HG03575 (cell line): ENCODE data around the gene MAPKAP1.
A peak's percentile ranks its signal among the peaks of the same experiment; 100 is the strongest.

Experiments
- ATAC-seq: cut with Tn5 transposase; IDR thresholded peaks from one replicate; pipeline ENCODE4 v1.9.1; 2021; ENCODE audit not compliant: unreplicated experiment, insufficient number of reproducible peaks, low FRiP score; ENCODE audit errors: extremely low read depth

The MAPKAP1 gene

DNA sequence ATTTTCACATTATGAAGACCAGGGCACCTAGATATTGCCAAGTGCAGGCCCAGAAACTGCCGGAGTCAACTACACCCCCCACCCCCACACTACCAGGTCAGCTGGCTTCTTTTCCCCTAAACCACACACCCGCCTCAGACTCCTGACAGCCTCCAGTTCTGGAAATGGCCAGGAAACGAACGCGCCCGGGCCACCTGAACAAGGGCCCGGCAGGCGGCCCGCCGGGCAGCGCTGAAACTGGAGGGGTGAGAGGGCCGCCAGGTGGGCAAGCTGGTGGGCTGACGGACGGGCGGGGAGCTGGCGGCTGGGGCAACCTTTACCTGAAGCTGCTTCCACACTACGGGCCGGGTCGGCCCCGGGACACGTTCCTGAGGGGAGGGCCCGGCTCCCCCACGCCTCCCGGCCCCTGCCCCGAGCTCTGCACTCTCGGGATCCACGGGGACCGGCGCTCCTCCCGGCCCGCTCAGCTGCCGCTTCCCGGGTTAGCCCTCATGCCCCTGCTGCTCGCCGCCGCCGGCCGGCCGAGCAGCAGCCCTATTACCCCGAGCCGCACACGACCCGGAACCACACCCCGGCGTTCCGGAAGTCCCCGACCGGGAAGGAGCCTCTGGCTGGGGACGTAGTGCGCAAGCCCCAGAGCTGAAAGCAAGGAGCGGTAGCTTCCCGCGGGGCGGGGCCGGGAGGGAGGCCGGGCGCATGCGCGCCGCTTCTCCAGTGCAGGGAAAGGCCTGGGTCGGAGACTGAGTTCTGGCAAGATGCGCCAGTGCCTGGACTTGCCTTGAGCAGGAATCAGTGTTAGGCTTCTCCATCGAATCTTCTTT lies at the start of gene MAPKAP1:
Gene MAPKAP1, minus strand, starts transcription at position 558 of the 821 bp plus-strand sequence. CDS start 34,634 bp downstream, outside the sequence.
- peak; percentile 54 for ATAC-seq

DNA sequence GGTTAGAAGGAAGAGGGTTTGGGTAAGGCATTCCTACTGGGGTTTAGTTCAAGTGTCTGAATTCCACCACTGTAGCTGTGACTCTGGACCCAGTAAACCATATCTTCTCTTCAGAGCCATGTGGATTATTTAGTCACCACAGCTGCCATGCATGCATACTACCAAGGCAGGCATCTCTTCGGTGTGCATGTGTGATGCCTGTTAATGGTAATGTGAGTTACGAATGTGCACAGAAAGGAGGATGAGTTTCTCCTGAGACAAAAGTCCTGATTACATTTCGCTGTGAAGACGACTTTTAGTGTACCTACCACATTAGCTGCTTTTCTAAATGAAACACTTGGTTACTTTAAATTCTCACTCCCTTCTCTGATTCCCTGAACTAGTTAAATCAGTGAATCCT lies 49.5 kb upstream of the MAPKAP1 start:
- ATAC-seq: no peak

DNA sequence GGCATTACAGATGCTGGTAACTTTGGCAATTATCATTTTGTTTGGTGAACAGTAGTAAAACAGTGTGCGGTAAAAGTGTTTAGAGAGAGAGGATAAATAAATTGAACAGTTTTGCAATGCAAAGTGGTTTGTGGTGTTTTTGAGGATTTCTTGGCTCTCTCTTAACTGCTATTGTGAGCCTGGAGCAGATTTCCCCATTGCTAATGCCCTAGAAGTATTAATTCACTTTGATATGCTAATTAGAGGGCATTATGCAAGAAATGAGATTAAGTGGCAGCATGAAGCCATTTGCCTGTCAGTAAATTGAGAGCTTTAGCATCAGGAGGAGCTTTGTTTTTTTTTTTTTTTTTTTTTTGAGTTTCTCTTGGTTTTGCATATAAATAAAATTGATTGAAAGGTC lies 48.3 kb upstream of the MAPKAP1 start:
- no peak for ATAC-seq

DNA sequence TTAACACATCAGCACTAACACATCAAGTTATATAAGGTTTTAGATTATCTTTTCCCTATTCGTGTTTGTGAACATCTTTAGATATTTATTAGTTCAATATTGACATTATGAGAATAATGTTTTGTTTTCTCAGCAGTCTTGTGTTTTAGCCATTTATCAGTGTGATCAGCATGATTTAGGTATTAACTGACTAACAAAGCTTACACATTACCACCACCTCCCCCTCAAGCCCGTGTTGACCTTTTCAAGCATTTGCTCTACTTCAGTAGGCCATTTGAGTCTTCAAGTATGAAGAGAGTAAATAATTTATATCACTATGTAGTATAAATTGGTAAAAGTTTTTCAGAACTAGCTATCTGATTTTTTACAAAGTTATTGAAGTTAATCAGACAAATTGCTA lies 47.1 kb upstream of the MAPKAP1 start:
- no peak for ATAC-seq

GRCh38 chr9:125752070-125752628 lies 45.1 kb upstream of the MAPKAP1 start:
- no peak for ATAC-seq

DNA sequence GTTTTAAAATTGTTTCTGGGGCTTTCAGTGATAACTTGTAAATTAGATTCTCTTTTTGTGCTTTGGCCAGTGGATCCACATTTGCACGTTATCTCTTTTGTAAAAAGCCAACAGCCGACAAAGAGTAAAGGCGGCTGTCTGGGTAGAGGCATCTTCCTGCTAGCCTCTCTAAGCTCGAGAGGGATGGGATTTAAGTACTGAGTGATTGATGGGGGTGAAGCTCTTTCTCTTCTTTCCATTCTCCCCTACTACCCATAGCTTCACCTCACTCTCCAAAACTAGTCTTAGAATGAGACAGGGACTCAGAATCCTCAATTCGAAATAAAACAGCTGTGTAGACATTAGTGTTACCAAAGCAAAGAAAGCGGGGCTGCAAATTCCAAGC lies 43.6 kb upstream of the MAPKAP1 start:
- ATAC-seq: no peak

DNA sequence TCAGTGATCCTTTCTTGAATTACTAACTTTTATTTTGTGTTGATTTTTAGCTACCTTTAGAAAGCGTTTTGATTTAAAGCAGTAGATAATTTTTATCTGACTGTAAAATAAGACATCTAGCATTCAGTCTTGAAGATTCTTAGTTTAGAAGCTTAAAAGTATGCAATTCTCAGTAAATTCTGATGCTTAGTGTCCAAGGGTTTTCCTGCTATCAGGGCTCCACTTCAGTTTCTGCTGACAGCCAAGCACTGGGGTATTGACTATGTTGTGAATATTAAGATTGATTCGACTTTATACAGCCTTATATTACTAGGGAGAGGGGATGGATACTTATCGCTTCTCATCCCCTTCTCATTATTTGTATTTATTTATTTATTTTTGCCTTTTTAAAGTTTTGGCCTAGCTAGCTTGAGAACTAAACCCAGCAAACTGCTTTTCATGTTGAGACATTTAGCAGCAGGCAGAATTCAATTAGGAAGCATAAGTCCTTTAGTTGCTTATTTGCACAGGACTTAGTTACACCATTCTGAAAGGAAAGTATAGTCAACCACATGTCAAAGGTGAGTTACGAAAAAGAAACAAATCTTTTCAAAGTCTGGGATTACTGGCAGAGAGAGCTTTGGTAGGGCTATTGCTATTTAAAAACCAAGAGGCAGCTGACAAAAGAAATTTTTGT lies 43.1 kb upstream of the MAPKAP1 start:
- no peak for ATAC-seq

DNA sequence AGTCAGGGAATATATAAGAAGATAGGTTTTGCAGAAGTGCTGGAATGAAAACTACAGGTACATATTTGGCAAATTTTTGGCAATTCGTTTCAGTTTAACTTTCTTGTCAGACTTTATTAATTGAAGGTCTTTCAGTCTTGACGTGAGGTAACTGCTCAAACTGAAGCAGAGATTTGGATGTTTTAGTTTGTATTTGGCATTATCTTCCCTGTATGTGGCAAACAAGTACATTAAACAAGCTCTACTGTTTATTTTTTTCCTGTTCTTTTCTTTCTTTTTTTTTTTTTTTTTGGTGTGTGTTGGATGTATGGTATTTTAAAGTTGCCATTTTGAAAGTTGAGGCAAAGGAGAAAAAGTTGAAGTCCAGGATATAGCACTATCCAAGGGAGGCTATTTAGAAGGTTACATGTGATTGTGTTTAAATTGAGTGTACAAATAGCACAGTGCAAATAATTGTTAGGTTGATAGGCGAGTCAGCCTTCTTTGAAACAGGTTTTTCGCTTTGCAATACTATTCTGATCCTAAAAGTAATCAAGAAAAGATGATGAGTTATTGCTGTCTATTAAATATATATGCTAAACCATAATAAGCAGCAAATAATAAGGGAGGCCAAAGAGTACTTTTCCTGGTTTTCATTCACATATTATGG lies 42.4 kb upstream of the MAPKAP1 start:
- ATAC-seq: no peak

GRCh38 chr9:125748446-125749099 lies 41.6 kb upstream of the MAPKAP1 start:
- ATAC-seq: no peak

DNA sequence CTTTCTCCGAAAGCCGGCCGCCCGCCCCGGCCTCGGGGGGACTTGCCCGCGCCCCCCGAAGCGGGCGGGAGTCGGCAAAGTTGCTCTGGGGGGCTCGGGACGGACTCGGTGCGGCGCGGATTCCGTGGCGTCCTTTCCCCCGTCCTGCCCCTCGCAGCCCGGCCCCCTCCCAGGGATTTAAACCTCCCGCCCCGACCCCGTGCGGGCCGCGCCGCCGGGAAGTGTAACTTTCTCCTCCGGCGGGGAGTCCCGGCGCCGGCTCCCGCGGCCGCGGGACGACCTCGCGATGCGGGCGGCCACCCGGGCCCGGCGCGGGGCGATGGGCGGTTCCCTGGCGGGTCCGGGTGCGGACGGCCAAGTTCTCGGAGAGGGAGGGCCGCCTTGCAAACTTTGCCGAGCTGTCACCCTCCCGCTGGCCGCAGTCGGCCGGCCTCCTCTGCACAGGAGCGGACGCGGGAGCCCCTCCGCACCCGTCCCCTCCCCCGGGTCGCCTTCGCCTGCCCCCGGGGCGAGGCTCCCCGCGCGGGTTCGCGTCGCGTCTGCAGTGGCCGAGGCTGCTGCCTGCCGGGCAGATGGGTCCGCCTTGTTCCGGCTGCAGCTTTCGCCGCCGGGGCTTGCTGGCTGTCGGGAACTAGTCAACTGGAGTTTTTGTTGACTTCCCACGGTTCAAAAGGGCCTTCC lies 40.9 kb upstream of the MAPKAP1 start:
- ATAC-seq: no peak

DNA sequence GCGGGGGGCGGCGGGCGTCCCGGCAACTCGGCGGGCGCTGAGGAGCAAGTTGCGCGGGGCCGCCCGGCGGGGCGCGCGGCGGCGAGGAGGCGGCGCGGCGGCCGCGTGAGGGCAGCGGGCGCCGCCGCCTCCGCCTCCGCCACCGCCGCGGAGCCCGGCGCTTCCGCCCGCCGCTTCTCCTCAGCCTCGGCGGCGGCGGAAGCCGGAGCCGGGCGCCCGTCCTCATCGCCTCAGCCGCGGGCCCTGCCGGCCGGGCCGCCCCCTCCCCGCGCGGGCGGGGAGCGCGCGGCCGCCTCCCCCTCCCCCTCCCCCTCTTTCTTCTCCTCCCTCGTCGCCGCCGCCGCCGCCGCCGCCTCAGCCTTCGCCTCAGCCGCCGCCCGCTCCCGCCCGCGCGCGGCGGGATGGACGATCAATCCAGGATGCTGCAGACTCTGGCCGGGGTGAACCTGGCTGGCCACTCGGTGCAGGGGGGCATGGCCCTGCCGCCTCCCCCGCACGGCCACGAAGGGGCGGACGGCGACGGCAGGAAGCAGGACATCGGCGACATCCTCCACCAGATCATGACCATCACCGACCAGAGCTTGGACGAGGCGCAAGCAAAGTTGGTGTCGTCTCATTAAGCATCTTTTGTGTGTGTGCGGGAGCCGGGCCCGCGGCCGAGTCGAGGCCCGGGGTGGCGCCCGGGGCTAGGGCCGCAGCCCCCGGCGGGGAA lies 40.2 kb upstream of the MAPKAP1 start, which contains the start of gene PBX3:
Gene PBX3, plus strand, starts transcription at position 321 of the 712 bp plus-strand sequence.
- no peak for ATAC-seq

GRCh38 chr9:125746774-125747052 lies 39.7 kb upstream of the MAPKAP1 start:
- ATAC-seq: no peak

GRCh38 chr9:125746017-125746773 lies 39.2 kb upstream of the MAPKAP1 start:
- no peak for ATAC-seq

- no peak for ATAC-seq
Measured at GRCh38 chr9:125745682-125746016, 38.6 kb upstream of the MAPKAP1 start.

GRCh38 chr9:125745018-125745417 lies 38.0 kb upstream of the MAPKAP1 start:
- no peak for ATAC-seq

DNA sequence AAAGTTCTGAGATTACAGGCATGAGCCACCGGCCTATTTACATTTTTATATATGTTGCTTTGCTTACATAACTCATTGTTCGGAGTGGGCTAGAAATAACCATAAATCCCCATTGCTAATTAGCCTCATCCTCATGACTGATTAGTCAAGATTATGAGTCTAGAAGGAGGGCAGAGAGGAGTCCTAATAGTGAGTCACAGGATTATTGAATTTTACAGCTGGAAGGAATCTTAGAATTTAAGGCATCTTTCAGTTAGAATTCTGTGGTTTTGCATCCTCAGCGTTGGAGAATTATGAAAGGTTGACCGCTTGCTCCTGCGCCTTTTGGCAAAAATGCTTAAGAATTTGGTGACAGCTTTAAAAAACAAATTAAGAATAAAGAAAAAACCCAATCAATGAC lies 37.6 kb upstream of the MAPKAP1 start:
- no peak for ATAC-seq

GRCh38 chr9:125743682-125744428 lies 36.8 kb upstream of the MAPKAP1 start:
- no peak for ATAC-seq
